Measurements from ENCODE around the gene MXRA7.
"Not testable (repeated sequence)": the region's sequence is repeated elsewhere in the genome, so short reads cannot be mapped to it uniquely, and the experiment has no call there.

Gene MXRA7

DNA sequence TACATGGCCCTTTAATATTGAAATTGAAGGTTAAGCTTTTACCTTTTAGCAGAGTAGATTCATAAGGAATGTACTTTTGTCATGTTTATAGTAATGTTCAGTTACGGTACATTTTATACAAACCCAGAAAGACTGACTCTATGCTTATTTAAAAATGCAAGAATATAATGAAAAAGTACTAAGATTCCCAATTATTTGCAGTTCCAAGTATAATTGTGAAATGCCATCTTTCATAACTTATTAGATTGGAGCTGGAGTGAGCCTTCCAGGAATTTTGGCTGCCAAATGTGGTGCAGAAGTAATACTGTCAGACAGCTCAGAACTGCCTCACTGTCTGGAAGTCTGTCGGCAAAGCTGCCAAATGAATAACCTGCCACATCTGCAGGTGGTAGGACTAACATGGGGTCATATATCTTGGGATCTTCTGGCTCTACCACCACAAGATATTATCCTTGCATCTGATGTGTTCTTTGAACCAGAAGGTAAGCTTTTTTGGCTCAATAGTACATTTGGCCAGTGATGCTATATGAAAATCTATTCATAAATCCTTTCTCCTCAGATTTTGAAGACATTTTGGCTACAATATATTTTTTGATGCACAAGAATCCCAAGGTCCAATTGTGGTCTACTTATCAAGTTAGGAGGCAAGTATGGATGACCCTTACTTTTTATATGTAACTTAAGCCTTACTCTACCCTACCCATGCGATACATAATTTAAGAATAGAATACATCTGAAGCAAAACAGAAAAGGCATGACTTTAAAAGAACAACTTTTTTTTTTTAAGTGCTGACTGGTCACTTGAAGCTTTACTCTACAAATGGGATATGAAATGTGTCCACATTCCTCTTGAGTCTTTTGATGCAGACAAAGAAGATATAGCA is 22.2 kb upstream of the MXRA7 start:
- in situ Hi-C loops (cut with HindIII; ENCODE audit: low pct_unique_long_range_greater_than_20kb, low sequenced_read_pairs), result no loop called here
- no peak for DNase-seq (ENCODE audit: low read depth in 1 of 2, low spot score in 1 of 2)
- no peak for TF ChIP-seq JUND (IDR thresholded peaks at IDR 0.05; ENCODE audit: low read depth)

DNA sequence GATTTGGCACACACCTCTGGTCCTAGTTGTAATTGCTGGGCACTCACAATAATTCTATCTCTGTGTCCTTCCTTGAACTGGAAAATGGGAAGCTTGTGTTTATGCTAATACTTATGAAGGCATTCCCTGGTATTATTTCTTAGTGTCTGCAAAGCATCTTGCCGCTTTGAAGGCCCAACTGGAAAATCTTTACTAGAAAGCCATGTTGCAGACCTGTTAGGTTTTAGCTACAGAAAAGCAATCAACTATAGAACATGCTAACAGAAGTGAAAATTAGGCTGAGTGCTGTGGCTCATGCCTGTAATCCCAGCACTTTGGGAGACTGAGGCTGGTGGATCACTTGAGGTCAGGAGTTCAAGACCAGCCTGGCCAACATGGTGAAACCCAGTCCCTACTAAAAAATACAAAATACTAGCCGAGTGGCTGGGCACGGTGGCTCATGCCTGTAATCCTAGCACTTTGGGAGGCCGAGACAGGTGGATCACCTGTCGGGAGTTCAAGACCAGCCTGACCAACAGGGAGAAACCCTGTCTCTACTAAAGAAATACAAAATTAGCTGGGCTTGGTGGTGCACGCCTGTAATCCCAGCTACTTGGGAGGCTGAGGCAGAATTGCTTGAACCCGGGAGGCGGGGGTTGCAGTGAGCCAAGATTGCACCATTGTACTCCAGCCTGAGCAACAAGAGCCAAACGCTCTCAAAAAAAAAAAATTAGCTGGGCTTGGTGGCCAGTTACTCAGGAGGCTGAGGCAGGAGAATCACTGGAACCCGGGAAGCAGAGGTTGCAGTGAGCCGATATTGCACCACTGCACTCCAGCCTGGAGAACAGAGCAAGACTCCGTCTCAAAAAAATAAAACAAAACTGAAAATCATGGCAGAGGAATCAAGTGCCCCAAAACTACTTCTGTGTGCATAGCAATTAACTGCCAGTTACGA is 21.3 kb upstream of the MXRA7 start:
- 0 out of 2 replicates have a peak, but pooled peaks have one; percentile 14 for TF ChIP-seq JUND (IDR thresholded peaks at IDR 0.05; ENCODE audit: low read depth)
- in situ Hi-C loops (cut with HindIII; ENCODE audit: low pct_unique_long_range_greater_than_20kb, low sequenced_read_pairs); DNase-seq (ENCODE audit: low read depth in 1 of 2, low spot score in 1 of 2): not testable (repeated sequence)

DNA sequence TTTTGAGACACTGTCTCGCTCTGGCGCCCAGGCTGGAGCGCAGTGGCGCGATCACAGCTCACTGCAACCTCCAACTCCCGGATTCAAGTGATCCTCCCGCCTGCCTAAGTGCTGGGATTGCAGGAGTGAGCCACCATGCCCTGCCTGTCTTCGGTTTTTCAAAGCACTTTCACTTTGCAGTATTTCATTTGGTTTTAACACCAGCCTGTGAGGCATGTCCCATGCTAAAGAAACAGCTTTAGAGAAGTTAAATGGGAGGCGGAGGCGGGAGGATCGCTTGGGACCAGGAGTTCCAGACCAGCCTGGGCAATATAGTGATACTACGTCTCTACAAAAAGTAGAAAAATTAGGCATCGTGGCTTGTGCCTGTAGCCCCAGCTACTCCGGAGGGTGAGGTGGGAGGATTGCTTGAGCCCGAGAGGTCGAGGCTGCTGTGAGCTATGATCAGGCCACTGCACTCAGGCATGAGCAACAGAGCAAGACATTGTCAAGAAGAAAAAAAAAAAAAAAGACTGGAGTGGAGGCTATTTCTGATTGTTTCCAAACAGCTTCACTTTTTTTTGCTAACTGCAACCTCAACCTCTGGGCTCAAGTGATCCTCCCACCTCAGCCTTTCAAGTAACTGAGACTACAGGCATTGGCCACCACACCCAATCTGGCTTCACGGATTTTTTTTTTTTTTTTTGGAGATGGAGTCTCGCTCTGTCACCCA is 17.1 kb upstream of the MXRA7 start:
- no peak for DNase-seq (ENCODE audit: low read depth in 1 of 2, low spot score in 1 of 2)
- in situ Hi-C loops (cut with HindIII; ENCODE audit: low pct_unique_long_range_greater_than_20kb, low sequenced_read_pairs), result no loop called here
- TF ChIP-seq JUND (IDR thresholded peaks at IDR 0.05; ENCODE audit: low read depth), result no peak

DNA sequence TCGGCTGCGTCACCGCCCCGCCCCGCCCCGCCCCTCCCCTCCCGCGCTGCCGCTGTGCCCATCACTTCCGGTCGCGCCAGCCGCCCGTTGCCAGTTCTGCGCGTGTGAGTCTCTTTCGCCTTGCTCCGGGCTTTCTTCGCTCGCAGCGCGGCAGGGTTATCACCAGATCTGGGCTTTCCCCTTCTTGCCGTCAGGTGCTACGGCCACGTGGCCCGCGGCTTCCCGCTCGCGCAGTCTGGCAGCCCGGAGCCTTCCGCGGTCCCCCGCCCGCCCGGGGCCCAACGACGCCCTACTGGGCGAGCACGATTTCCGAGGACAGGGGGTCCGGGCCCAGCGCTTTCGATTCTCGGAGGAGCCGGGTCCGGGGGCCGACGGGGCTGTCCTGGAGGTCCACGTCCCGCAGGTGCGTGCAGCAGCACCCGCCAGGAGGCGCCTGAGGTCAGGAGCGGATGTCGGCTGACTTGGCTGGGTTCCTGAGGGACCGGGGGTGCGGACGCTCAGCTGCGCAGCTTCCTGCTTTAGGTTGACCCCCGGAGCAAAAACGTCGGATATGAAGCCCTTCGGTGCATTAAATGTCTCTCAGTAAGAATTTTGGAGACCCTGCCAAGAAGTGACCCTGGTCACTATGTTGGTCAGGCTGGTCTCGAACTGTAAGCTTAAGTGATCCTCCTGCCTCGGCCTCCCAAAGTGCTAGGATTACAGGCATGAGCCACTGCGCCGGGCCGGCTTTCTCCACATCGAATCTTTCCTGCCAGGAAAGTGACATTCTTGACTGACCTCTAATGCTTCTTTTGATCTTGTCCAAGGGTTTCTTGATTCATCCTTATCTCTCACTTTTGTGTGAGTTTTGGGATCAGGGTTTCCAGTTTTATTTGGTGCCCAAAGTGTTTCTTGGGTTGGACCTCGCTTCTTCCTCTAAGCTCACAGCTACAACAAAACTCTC is 16.3 kb upstream of the MXRA7 start, which contains the start of gene METTL23:
TSS of gene METTL23 (plus strand) at position 64 of the 943 bp plus-strand sequence. CDS start 2,872 bp downstream, outside the sequence.
- in situ Hi-C loops (cut with HindIII; ENCODE audit: low pct_unique_long_range_greater_than_20kb, low sequenced_read_pairs), result no loop called here
- peak; percentile 72 to 78 for DNase-seq (ENCODE audit: low read depth in 1 of 2, low spot score in 1 of 2)

DNA sequence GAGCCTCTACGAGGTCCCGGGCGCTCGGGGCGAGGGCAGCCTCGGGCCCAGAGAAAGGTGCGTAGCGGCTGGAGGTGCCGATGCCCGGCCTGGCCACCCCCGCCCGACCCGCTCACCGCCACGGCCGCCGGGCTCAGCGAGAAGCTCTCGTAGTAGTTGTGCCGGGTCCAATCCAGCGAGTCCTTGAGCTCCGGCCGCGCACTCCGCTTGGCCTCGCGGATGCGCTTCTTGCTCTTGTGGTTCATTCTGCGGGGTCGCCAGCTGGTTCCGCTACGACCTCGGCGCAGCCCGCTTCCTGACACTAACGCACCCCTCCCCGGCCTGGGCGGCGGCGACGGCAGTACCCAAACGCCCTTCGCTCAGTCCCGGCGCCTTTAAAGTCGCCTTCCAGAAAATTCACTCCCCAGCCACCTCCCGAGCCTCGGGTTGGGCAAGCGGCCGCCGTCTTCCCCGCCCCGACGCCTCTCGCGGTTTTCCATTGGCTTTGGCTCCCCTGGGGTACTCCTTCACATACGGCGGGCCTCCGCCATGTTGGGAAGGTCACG is 15.5 kb upstream of the MXRA7 start, which contains the start of gene JMJD6:
TSS of gene JMJD6 (minus strand) at position 376 of the 545 bp plus-strand sequence. CDS start at position 245, 131 bp downstream.
- in situ Hi-C loops (cut with HindIII; ENCODE audit: low pct_unique_long_range_greater_than_20kb, low sequenced_read_pairs), result no loop called here
- peak; percentile 99 for DNase-seq (ENCODE audit: low read depth in 1 of 2, low spot score in 1 of 2)
- no peak for TF ChIP-seq JUND (IDR thresholded peaks at IDR 0.05; ENCODE audit: low read depth)

More for the DNA sequence above, 16.3 kb upstream of the MXRA7 start, which contains the start of gene METTL23:
- TF ChIP-seq JUND (IDR thresholded peaks at IDR 0.05; ENCODE audit: low read depth), result no peak

DNA sequence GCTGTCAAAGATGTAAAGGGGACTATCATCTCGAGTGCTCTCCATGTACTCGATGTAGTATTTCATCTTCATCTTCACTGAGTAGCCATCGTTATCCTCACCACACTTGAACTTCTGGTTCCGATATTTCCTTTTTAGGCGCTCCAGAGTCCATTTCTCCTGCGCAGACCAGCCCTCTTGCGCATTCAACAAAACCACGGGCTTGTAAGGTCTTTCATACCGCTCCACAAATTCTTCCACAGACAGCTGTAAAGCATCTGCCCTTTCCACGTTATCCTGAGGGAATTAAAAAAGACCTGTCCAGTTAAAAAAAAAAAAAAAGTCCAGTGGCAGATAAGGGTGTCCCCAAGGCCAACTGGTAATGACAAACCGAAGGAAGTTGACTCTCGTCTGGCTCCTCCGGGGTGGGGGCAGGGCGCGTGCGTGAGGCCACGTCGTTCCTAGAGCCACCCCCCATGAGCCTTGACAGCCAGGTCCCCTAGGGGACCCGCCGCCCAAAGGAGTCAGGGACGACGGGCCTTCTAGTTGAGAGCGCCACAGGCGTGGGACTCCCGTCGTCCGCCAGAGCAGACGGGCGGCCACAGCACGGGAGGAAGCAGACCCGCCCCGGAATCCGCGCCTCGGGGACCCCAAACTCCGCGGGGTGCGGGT is 14.9 kb upstream of the MXRA7 start:
- DNase-seq (ENCODE audit: low read depth in 1 of 2, low spot score in 1 of 2), result peak; percentile 61 to 69
- in situ Hi-C loops (cut with HindIII; ENCODE audit: low pct_unique_long_range_greater_than_20kb, low sequenced_read_pairs), result no loop called here
- TF ChIP-seq JUND (IDR thresholded peaks at IDR 0.05; ENCODE audit: low read depth), result no peak

DNA sequence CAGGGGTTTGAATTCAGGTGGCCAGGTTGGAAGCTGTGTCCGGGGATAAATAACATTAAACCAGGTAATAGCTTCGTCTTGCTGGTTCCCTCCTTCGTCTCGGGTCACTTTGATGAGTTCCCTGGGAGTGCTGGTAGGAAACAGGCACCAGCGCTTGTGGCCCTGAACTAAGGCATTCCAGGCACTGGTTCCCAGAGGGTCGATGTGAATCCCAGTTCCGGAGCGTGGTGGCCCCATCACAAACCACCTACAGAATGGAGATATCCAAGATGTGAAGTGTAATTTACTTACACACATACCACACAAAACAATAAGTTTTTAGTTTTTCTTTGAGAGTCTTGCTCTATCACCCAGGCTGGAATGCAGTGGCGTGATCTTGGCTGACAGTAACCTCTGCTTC is 13.0 kb upstream of the MXRA7 start:
- in situ Hi-C loops (cut with HindIII; ENCODE audit: low pct_unique_long_range_greater_than_20kb, low sequenced_read_pairs), result no loop called here

DNA sequence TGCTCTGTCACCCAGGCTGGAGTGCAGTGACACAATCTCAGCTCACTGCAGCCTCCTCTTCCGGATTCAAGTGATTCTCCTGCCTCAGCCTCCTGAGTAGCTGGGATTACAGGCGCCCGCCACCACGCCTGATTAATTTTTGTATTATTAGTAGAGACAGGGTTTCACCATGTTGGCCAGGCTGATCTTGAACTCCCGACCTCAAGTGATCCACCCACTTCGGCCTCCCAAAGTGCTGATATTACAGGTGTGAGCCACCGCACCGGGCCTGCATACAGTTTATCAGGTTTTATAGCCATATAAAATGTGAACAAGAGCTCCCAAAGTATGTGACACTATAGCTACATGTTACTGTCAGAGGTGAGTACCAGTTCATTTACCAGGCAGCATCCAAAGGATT is 12.2 kb upstream of the MXRA7 start:
- DNase-seq (ENCODE audit: low read depth in 1 of 2, low spot score in 1 of 2); in situ Hi-C loops (cut with HindIII; ENCODE audit: low pct_unique_long_range_greater_than_20kb, low sequenced_read_pairs): not testable (repeated sequence)

More for the DNA sequence above, 13.0 kb upstream of the MXRA7 start:
- TF ChIP-seq JUND (IDR thresholded peaks at IDR 0.05; ENCODE audit: low read depth), result no peak
- DNase-seq (ENCODE audit: low read depth in 1 of 2, low spot score in 1 of 2), result no peak

DNA sequence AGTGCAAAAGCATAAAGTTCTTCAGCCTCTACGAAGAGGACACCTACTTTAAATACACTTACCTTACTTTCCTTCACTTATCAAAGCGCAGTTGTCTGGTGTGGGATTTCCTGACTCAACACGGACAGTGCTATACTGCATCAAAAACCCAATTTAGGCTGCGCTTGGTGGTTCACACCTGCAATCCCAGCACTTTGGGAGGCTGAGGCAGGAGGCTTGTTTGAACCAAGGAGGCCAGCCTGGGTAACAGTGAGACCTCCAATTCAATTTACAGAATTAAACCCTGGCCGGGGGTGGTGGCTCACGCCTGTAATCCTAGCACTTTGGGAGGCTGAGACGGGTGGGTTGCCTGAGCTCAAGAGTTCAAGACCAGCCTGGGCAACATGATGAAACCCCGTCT is 11.5 kb upstream of the MXRA7 start:
- in situ Hi-C loops (cut with HindIII; ENCODE audit: low pct_unique_long_range_greater_than_20kb, low sequenced_read_pairs), result no loop called here

DNA sequence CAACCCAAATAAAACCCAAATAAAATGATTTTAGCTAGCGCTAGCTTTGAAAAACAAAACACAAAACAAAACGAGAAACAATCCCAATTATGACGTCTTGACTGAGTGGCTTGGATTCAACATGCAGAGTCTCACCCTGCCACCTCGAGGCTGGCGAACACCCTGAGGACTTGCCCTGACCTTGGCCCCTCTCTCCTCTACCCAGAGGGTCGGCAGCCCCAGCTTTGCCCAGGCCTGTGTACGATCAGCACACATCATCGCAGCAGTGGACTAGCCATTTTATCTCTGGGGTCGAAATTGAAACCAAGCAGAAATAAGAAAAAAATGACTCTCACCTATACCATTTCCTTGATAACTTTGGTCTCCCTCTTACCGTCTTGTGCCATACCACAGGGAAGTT is 10.7 kb upstream of the MXRA7 start:
- no peak for DNase-seq (ENCODE audit: low read depth in 1 of 2, low spot score in 1 of 2)
- no peak for TF ChIP-seq JUND (IDR thresholded peaks at IDR 0.05; ENCODE audit: low read depth)
- in situ Hi-C loops (cut with HindIII; ENCODE audit: low pct_unique_long_range_greater_than_20kb, low sequenced_read_pairs), result no loop called here

More for the DNA sequence above, 11.5 kb upstream of the MXRA7 start:
- TF ChIP-seq JUND (IDR thresholded peaks at IDR 0.05; ENCODE audit: low read depth), result no peak
- no peak for DNase-seq (ENCODE audit: low read depth in 1 of 2, low spot score in 1 of 2)

Measured in T47D (cell line).